ENCODE results near the gene DLGAP5. TPM values are rescaled to one million over a fixed set of nuclear protein-coding genes. Genes with fewer than 3 reads are reported as not detected.

The DLGAP5 gene
- total and polyA plus RNA-seq, 8 donors, result 1.8 to 57.3 (median 23.0) TPM

- intact Hi-C loops (cut with DNase I), result no loop called here
- TF ChIP-seq CTCF (IDR thresholded peaks at IDR 0.05), result no peak
- Histone ChIP-seq H3K27ac (no peak overlapping the region), H3K4me3 (no peak overlapping the region), H3K27me3 (no peaks in the 10 kb centered on the region), H3K4me1 (peaks cover 19 to 42% of the 10 kb centered on the region in 2 donors), H3K36me3 (no peaks in the 10 kb centered on the region), H3K9me3 (peaks cover 0 to under 1% of the 10 kb centered on the region in 2 donors)
- ATAC-seq, result no peak
- DNase-seq, result no peak
Observed at GRCh38 chr14:55109836-55110235, 81.5 kb downstream of the DLGAP5 start.

- no peak overlapping the region for H3K4me3 ChIP-seq
- peaks cover 0 to 6% of the 10 kb centered on the region in 2 donors for H3K9me3 ChIP-seq
- H3K4me1 ChIP-seq, result peaks cover 28 to 61% of the 10 kb centered on the region in 2 donors
- DNase-seq (peak in 3 of 4 donors; percentile 58 to 94 (median 94)), ATAC-seq (peak; percentile 81)
- peak overlapping the region; percentile 97 for H3K27ac ChIP-seq
- no peaks in the 10 kb centered on the region for H3K27me3 ChIP-seq
- no peak for TF ChIP-seq CTCF (IDR thresholded peaks at IDR 0.05)
- H3K36me3 ChIP-seq, result no peaks in the 10 kb centered on the region
- intact Hi-C loops (cut with DNase I), result no loop called here
Observed at GRCh38 chr14:55107766-55108554, 83.4 kb downstream of the DLGAP5 start.

GRCh38 chr14:55105991-55106390 lies 85.4 kb downstream of the DLGAP5 start:
- H3K36me3 ChIP-seq, result no peaks in the 10 kb centered on the region
- H3K27ac ChIP-seq, result peak overlapping the region; percentile 97
- intact Hi-C loops (cut with DNase I), result no loop called here
- no peaks in the 10 kb centered on the region for H3K27me3 ChIP-seq
- DNase-seq (no peak), ATAC-seq (no peak)
- no peak for TF ChIP-seq CTCF (IDR thresholded peaks at IDR 0.05)
- H3K4me1 ChIP-seq, result peaks cover 46 to 81% of the 10 kb centered on the region in 2 donors
- peaks cover 0 to 6% of the 10 kb centered on the region in 2 donors for H3K9me3 ChIP-seq
- no peak overlapping the region for H3K4me3 ChIP-seq

- Histone ChIP-seq H3K27me3 (no peaks in the 10 kb centered on the region), H3K27ac (peak overlapping the region; percentile 87 to 93), H3K36me3 (no peaks in the 10 kb centered on the region), H3K9me3 (peaks cover 0 to 6% of the 10 kb centered on the region in 2 donors), H3K4me3 (no peak overlapping the region), H3K4me1 (peaks cover 52 to 97% of the 10 kb centered on the region in 2 donors)
- DNase-seq (no peak), ATAC-seq (no peak)
- intact Hi-C loops (cut with DNase I), result no loop called here
- peak in 1 of 2 donors; percentile 12 for TF ChIP-seq CTCF (IDR thresholded peaks at IDR 0.05)
Observed at GRCh38 chr14:55103971-55104954, 87.1 kb downstream of the DLGAP5 start.
